Left lung (tissue), 10 donors: ENCODE data around the gene NOL4L. TPM values are rescaled to one million over a fixed set of nuclear protein-coding genes. Genes with fewer than 3 reads are reported as not detected.

Source experiments
- ATAC-seq: fragments of 200-7000 bp; cut with Tn5 transposase; one replicate; pipeline ENCODE4 v1.9.1; 2020; ENCODE audit warnings: moderate library complexity
- DNase-seq, 4 donors: peaks; one replicate each; pipeline ENCODE4 v3.0.0-alpha.2; 2013 to 2020
- H3K27ac ChIP-seq, 2 donors: fragments of 200-600 bp; sonication (generic) in 1 of 2; one replicate each; pipeline versions ENCODE4 v1.5.0 to v1.8.0; 2020 to 2021
- H3K27me3 ChIP-seq, 2 donors: fragments of 200-600 bp; sonication (generic) in 1 of 2; one replicate each; pipeline versions ENCODE4 v1.5.0 to v1.8.0; 2020 to 2021
- H3K36me3 ChIP-seq, 2 donors: fragments of 200-600 bp; sonication (generic) in 1 of 2; one replicate each; pipeline versions ENCODE4 v1.5.0 to v1.8.0; 2020 to 2021
- H3K4me1 ChIP-seq, 2 donors: fragments of 200-600 bp; one replicate each; pipeline ENCODE4 v1.8.0; 2021
- H3K4me3 ChIP-seq, 2 donors: fragments of 200-600 bp; sonication (generic) in 1 of 2; one replicate each; pipeline versions ENCODE4 v1.5.0 to v1.8.0; 2020 to 2021; ENCODE audit warnings: mild to moderate bottlenecking in 1 of 2
- H3K9me3 ChIP-seq, 2 donors: fragments of 200-600 bp; sonication (generic) in 1 of 2; one replicate each; pipeline versions ENCODE4 v1.5.0 to v1.8.0; 2020 to 2021
- intact Hi-C, 2 donors: fragments of 100-400 bp; cut with DNase I; formaldehyde crosslinking; loops; one replicate each; pipeline versions ENCODE4 v1.11.2 to v1.14.2; 2022
- polyA plus RNA-seq, 6 donors: library from polyadenylated mRNA; unstranded; fragments of 120-200 nt; gene quantifications; one replicate each; pipeline ENCODE4 v1.2.1, GENCODE V29; 2013; ENCODE audit not compliant: insufficient read length in 6 of 6
- total RNA-seq, 2 donors: library from RNA; stranded (reverse); fragmentation: NEBNext Ultra II Directional; extraction: Animal tissue kit (Norgen Biotek cat#: 25700); gene quantifications; one replicate each; pipeline ENCODE4 v1.2.1, GENCODE V29; 2021
- TF ChIP-seq, protein P1 (sequence below), 2 donors: fragments of 200-600 bp; sonication (generic) in 1 of 2; IDR thresholded peaks; one replicate each; pipeline versions ENCODE4 v1.5.0 to v1.8.0; 2021; ENCODE audit warnings: antibody characterized with exemption in 2 of 2
- donor health status: DM: no; HTN: yes; CAD: no.
- donor health status: DM: no; HTN: no; CAD: no.

Gene NOL4L
- total and polyA plus RNA-seq, 8 donors = 16.7 to 49.0 (median 40.7) TPM

- ATAC-seq (no peak), DNase-seq (no peak)
- peaks cover 4 to 14% of the 10 kb centered on the region in 2 donors for H3K27me3 ChIP-seq
- peaks cover 9 to 10% of the 10 kb centered on the region in 2 donors for H3K4me1 ChIP-seq
- H3K36me3 ChIP-seq = no peaks in the 10 kb centered on the region
- no peak overlapping the region for H3K27ac ChIP-seq
- TF ChIP-seq, protein P1, sequence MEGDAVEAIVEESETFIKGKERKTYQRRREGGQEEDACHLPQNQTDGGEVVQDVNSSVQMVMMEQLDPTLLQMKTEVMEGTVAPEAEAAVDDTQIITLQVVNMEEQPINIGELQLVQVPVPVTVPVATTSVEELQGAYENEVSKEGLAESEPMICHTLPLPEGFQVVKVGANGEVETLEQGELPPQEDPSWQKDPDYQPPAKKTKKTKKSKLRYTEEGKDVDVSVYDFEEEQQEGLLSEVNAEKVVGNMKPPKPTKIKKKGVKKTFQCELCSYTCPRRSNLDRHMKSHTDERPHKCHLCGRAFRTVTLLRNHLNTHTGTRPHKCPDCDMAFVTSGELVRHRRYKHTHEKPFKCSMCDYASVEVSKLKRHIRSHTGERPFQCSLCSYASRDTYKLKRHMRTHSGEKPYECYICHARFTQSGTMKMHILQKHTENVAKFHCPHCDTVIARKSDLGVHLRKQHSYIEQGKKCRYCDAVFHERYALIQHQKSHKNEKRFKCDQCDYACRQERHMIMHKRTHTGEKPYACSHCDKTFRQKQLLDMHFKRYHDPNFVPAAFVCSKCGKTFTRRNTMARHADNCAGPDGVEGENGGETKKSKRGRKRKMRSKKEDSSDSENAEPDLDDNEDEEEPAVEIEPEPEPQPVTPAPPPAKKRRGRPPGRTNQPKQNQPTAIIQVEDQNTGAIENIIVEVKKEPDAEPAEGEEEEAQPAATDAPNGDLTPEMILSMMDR (IDR thresholded peaks at IDR 0.05) = no peak
- H3K9me3 ChIP-seq = no peaks in the 10 kb centered on the region
- intact Hi-C loops = no loop called here
- no peak overlapping the region for H3K4me3 ChIP-seq
These were observed 46.9 kb upstream of the NOL4L start for GRCh38 chr20:32631933-32632460.

DNA sequence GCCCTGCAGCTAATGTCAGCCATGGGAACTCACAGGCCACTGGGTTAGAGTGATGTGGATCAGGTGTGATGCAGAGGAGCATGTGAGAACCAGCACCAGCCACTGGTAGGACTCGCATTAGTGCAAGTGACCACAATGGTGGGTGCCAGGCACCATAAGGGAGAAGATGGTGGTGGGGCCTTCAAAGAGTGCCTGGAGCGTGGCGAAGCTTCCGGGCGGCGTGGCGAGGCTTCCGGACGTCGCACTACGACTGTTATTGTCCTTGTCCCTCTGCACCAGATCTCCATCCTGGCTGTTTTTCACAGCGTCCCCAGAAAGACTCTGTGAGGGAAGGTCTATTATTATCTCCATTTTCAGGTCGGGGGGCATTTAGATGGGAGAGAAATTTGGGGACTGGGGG, 44.7 kb upstream of the NOL4L start:
- ATAC-seq (no peak), DNase-seq (no peak)
- TF ChIP-seq, protein P1 (IDR thresholded peaks at IDR 0.05) = no peak
- no peaks in the 10 kb centered on the region for H3K36me3 ChIP-seq
- peaks cover 10 to 11% of the 10 kb centered on the region in 2 donors for H3K4me1 ChIP-seq
- intact Hi-C loops = no loop called here
- H3K4me3 ChIP-seq = no peak overlapping the region
- peaks cover 6 to 35% of the 10 kb centered on the region in 2 donors for H3K27me3 ChIP-seq
- no peak overlapping the region for H3K27ac ChIP-seq
- no peaks in the 10 kb centered on the region for H3K9me3 ChIP-seq

- H3K4me3 ChIP-seq = no peak overlapping the region
- ATAC-seq = no peak
- no peaks in the 10 kb centered on the region for H3K36me3 ChIP-seq
- DNase-seq = no peak
- TF ChIP-seq, protein P1 (IDR thresholded peaks at IDR 0.05) = no peak
- peaks cover 6 to 35% of the 10 kb centered on the region in 2 donors for H3K27me3 ChIP-seq
- intact Hi-C loops = no loop called here
- H3K27ac ChIP-seq = no peak overlapping the region
- no peaks in the 10 kb centered on the region for H3K9me3 ChIP-seq
- H3K4me1 ChIP-seq = peaks cover 10 to 11% of the 10 kb centered on the region in 2 donors
These were observed 43.9 kb upstream of the NOL4L start for GRCh38 chr20:32628960-32629530.

GRCh38 chr20:32626859-32627636, 41.9 kb upstream of the NOL4L start:
- Histone ChIP-seq H3K27ac (no peak overlapping the region), H3K4me3 (no peak overlapping the region), H3K27me3 (peaks cover 6 to 35% of the 10 kb centered on the region in 2 donors), H3K36me3 (no peaks in the 10 kb centered on the region), H3K9me3 (no peaks in the 10 kb centered on the region), H3K4me1 (peaks cover 10 to 11% of the 10 kb centered on the region in 2 donors)
- DNase-seq = peak in 1 of 4 donors; percentile 67
- TF ChIP-seq, protein P1 (IDR thresholded peaks at IDR 0.05) = no peak
- peak; percentile 53 for ATAC-seq
- intact Hi-C loops = no loop called here

- H3K36me3 ChIP-seq = no peaks in the 10 kb centered on the region
- no peak overlapping the region for H3K27ac ChIP-seq
- no peak for ATAC-seq
- TF ChIP-seq, protein P1 (IDR thresholded peaks at IDR 0.05) = no peak
- no peaks in the 10 kb centered on the region for H3K9me3 ChIP-seq
- peaks cover 10 to 11% of the 10 kb centered on the region in 2 donors for H3K4me1 ChIP-seq
- H3K27me3 ChIP-seq = peaks cover 6 to 35% of the 10 kb centered on the region in 2 donors
- intact Hi-C loops = no loop called here
- DNase-seq = no peak
- no peak overlapping the region for H3K4me3 ChIP-seq
These were observed 41.3 kb upstream of the NOL4L start for GRCh38 chr20:32626407-32626806.
